ENCODE data around the gene LDHD.

The LDHD gene

GRCh38 chr16:75081179-75081859 is 35.3 kb downstream of the LDHD start:
- Histone ChIP-seq H3K27me3 (ENCODE audit: insufficient read depth, low read depth) (no peaks in the 10 kb centered on the region), H3K36me3 (ENCODE audit: insufficient read depth) (no peaks in the 10 kb centered on the region), H3K4me3 (IDR thresholded peaks at IDR 0.05; ENCODE audit: insufficient read depth, low read depth, low read length) (no peak overlapping the region), H3K4me1 (ENCODE audit: low read depth, poor library complexity, severe bottlenecking) (no peaks in the 10 kb centered on the region), H3K4me2 (no peak overlapping the region), H3K27ac (no peak overlapping the region), H3K79me2 (ENCODE audit: insufficient read depth, low read depth) (no peaks in the 10 kb centered on the region), H4K20me1 (ENCODE audit: insufficient read depth) (no peaks in the 10 kb centered on the region), H2AFZ (ENCODE audit: low read depth) (no peak overlapping the region), H3K9ac (no peak overlapping the region)
- no peak for TF ChIP-seq CTCF (conservative IDR thresholded peaks at IDR 0.05; ENCODE audit: low read depth, low read length)

- H3K27ac ChIP-seq, result no peak overlapping the region
Measured at GRCh38 chr16:75080205-75081029, 36.2 kb downstream of the LDHD start.

GRCh38 chr16:75079346-75079926 is 37.1 kb downstream of the LDHD start:
- Histone ChIP-seq H2AFZ (ENCODE audit: low read depth) (no peak overlapping the region), H3K4me3 (IDR thresholded peaks at IDR 0.05; ENCODE audit: insufficient read depth, low read depth, low read length) (no peak overlapping the region), H3K9ac (no peak overlapping the region), H3K4me1 (ENCODE audit: low read depth, poor library complexity, severe bottlenecking) (no peaks in the 10 kb centered on the region), H3K27ac (no peak overlapping the region), H3K79me2 (ENCODE audit: insufficient read depth, low read depth) (no peaks in the 10 kb centered on the region), H4K20me1 (ENCODE audit: insufficient read depth) (no peaks in the 10 kb centered on the region), H3K4me2 (no peak overlapping the region), H3K36me3 (ENCODE audit: insufficient read depth) (no peaks in the 10 kb centered on the region), H3K27me3 (ENCODE audit: insufficient read depth, low read depth) (no peaks in the 10 kb centered on the region)
- TF ChIP-seq CTCF (conservative IDR thresholded peaks at IDR 0.05; ENCODE audit: low read depth, low read length), result no peak

More at GRCh38 chr16:75080205-75081029, 36.2 kb downstream of the LDHD start:
- Histone ChIP-seq H3K36me3 (ENCODE audit: insufficient read depth) (no peaks in the 10 kb centered on the region), H4K20me1 (ENCODE audit: insufficient read depth) (no peaks in the 10 kb centered on the region), H2AFZ (ENCODE audit: low read depth) (no peak overlapping the region), H3K79me2 (ENCODE audit: insufficient read depth, low read depth) (no peaks in the 10 kb centered on the region), H3K9ac (no peak overlapping the region), H3K4me2 (no peak overlapping the region), H3K4me3 (IDR thresholded peaks at IDR 0.05; ENCODE audit: insufficient read depth, low read depth, low read length) (no peak overlapping the region), H3K27me3 (ENCODE audit: insufficient read depth, low read depth) (no peaks in the 10 kb centered on the region), H3K4me1 (ENCODE audit: low read depth, poor library complexity, severe bottlenecking) (no peaks in the 10 kb centered on the region)
- no peak for TF ChIP-seq CTCF (conservative IDR thresholded peaks at IDR 0.05; ENCODE audit: low read depth, low read length)

GRCh38 chr16:75078886-75079285 is 37.7 kb downstream of the LDHD start:
- no peaks in the 10 kb centered on the region for H3K27me3 ChIP-seq (ENCODE audit: insufficient read depth, low read depth)
- H4K20me1 ChIP-seq (ENCODE audit: insufficient read depth), result no peaks in the 10 kb centered on the region
- no peaks in the 10 kb centered on the region for H3K4me1 ChIP-seq (ENCODE audit: low read depth, poor library complexity, severe bottlenecking)
- H3K4me3 ChIP-seq (IDR thresholded peaks at IDR 0.05; ENCODE audit: insufficient read depth, low read depth, low read length), result no peak overlapping the region
- no peak overlapping the region for H3K9ac ChIP-seq
- TF ChIP-seq CTCF (conservative IDR thresholded peaks at IDR 0.05; ENCODE audit: low read depth, low read length), result no peak
- no peak overlapping the region for H2AFZ ChIP-seq (ENCODE audit: low read depth)
- no peak overlapping the region for H3K4me2 ChIP-seq
- no peaks in the 10 kb centered on the region for H3K36me3 ChIP-seq (ENCODE audit: insufficient read depth)
- no peaks in the 10 kb centered on the region for H3K79me2 ChIP-seq (ENCODE audit: insufficient read depth, low read depth)
- H3K27ac ChIP-seq, result no peak overlapping the region
